ENCODE results near the gene MTMR4. TPM values are rescaled to one million over a fixed set of nuclear protein-coding genes. Genes with fewer than 3 reads are reported as not detected.

The MTMR4 gene
- total RNA-seq, 2 donors from 2014 or later: 13.9 TPM

GRCh38 chr17:58521680-58522079 is 7.2 kb upstream of the MTMR4 start:
- no peaks in the 10 kb centered on the region for H3K9me3 ChIP-seq
- peaks cover 0 to 47% of the 10 kb centered on the region in 2 donors for H3K4me1 ChIP-seq
- no peaks in the 10 kb centered on the region for H3K27me3 ChIP-seq
- no peak for TF ChIP-seq CTCF (IDR thresholded peaks at IDR 0.05)
- no peak overlapping the region for H3K27ac ChIP-seq
- H3K4me3 ChIP-seq: no peak overlapping the region
- no peaks in the 10 kb centered on the region for H3K36me3 ChIP-seq
- no peak for DNase-seq (ENCODE audit: low spot score)

- H3K4me1 ChIP-seq: peaks cover 0 to 47% of the 10 kb centered on the region in 2 donors
- DNase-seq (ENCODE audit: low spot score): no peak
- H3K27ac ChIP-seq: no peak overlapping the region
- no peaks in the 10 kb centered on the region for H3K27me3 ChIP-seq
- H3K4me3 ChIP-seq: no peak overlapping the region
- H3K9me3 ChIP-seq: no peaks in the 10 kb centered on the region
- H3K36me3 ChIP-seq: no peaks in the 10 kb centered on the region
- peak in 1 of 2 donors; percentile 37 for TF ChIP-seq CTCF (IDR thresholded peaks at IDR 0.05)
Observed at GRCh38 chr17:58520843-58521430, 6.5 kb upstream of the MTMR4 start.

- peak; percentile 100 for DNase-seq (ENCODE audit: low spot score)
- TF ChIP-seq CTCF (IDR thresholded peaks at IDR 0.05): no peak
- H3K4me1 ChIP-seq: peaks cover 0 to 57% of the 10 kb centered on the region in 2 donors
- no peaks in the 10 kb centered on the region for H3K9me3 ChIP-seq
- peak overlapping the region; percentile 63 to 76 for H3K4me3 ChIP-seq
- H3K27ac ChIP-seq: peak overlapping the region; percentile 94 to 99
- H3K36me3 ChIP-seq: no peaks in the 10 kb centered on the region
- H3K27me3 ChIP-seq: no peaks in the 10 kb centered on the region
Observed at GRCh38 chr17:58517928-58518609, 3.6 kb upstream of the MTMR4 start.

- Histone ChIP-seq H3K36me3 (peaks cover 3% of the 10 kb centered on the region), H3K27me3 (no peaks in the 10 kb centered on the region), H3K4me1 (peaks cover 0 to 62% of the 10 kb centered on the region in 2 donors), H3K9me3 (no peaks in the 10 kb centered on the region), H3K27ac (peak overlapping the region; percentile 94 to 99), H3K4me3 (peak overlapping the region; percentile 63 to 76)
- TF ChIP-seq CTCF (IDR thresholded peaks at IDR 0.05): no peak
- no peak for DNase-seq (ENCODE audit: low spot score)
Observed at GRCh38 chr17:58517378-58517927, 3.0 kb upstream of the MTMR4 start.

DNA sequence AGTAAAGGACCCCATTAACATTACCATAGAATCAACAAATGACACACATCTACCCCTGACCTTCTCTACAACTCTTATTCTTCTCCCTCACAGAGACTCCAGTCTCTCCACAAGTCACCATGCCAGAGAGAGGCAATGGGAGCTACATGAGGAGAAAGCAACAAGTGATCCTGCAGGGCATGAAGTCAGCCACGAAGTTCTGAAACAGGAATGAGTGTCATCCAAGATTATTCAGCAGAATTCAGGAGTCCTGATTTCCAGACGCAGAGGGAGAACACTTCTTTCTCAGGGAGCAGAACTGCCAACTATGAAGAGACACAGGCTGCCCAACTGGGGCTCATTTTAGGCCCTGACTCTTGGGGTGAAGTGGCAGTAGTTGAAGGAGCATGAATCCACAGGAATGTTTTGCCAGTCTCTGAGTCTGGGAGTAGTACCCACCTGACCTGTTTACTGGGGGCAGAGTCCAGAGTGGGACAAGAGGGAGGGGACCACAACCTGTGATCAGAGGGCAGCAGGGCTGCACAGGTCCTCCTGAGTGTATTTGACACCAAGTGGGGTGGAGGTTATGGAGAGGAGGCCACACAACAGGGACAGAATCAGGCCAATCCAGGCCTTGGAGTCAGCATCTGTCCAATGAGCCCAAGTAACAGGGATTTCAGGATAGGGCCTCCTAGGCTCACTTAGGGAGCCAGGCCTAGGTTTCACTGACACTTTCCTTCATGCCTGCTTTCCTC is 2.4 kb upstream of the MTMR4 start:
- DNase-seq (ENCODE audit: low spot score): no peak
- no peak for TF ChIP-seq CTCF (IDR thresholded peaks at IDR 0.05)
- no peaks in the 10 kb centered on the region for H3K9me3 ChIP-seq
- peaks cover 4% of the 10 kb centered on the region for H3K36me3 ChIP-seq
- peak overlapping the region; percentile 94 to 99 for H3K27ac ChIP-seq
- H3K4me1 ChIP-seq: peaks cover 0 to 62% of the 10 kb centered on the region in 2 donors
- H3K27me3 ChIP-seq: no peaks in the 10 kb centered on the region
- peak overlapping the region; percentile 63 to 76 for H3K4me3 ChIP-seq
